ENCODE results near the gene HAPLN2.

DNA sequence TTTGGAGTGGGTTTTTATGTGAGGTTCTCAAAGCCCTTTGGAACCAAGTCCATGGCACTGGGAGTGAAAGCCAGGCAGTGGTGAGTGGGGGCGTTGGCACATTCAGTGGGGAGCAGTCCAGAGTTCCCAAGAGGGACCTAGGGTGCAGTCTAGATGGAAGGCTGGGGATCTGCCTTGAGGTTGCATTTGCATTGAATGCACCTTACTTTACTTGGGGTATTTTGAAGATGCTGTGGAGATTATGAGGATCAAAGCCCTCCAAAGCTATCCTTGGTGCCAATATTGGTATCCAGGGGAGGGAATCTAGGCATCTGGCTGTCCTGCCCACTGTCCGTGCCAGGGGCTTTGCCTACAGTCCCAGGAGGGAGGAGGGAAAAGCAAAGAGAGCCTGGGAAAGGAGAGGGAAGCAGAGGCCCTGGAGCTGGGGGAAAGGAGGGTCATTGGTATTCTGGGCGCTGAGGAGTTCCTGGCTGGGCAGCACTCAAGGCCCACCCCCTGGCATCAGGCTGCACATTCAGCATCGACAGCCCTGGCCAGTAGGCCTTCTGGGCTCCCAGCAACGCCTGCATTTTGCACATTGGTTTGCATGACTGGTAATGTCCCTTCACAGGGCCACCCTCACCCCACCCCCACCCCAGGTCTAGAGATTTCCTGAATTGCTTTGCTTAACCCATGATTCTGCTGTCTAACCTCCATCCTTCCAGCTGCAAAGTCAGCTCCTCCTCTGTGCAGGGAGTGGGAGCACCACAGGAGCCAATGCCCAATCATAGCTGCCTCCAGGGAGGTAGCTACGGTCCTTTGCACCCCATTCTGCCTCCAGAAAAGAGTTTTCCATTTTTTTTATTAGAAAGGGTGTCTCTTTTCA is 21.9 kb downstream of the HAPLN2 start:
- TF ChIP-seq, protein P1, sequence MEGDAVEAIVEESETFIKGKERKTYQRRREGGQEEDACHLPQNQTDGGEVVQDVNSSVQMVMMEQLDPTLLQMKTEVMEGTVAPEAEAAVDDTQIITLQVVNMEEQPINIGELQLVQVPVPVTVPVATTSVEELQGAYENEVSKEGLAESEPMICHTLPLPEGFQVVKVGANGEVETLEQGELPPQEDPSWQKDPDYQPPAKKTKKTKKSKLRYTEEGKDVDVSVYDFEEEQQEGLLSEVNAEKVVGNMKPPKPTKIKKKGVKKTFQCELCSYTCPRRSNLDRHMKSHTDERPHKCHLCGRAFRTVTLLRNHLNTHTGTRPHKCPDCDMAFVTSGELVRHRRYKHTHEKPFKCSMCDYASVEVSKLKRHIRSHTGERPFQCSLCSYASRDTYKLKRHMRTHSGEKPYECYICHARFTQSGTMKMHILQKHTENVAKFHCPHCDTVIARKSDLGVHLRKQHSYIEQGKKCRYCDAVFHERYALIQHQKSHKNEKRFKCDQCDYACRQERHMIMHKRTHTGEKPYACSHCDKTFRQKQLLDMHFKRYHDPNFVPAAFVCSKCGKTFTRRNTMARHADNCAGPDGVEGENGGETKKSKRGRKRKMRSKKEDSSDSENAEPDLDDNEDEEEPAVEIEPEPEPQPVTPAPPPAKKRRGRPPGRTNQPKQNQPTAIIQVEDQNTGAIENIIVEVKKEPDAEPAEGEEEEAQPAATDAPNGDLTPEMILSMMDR (IDR thresholded peaks at IDR 0.05): no peak
- TF ChIP-seq POLR2AphosphoS5 (IDR thresholded peaks at IDR 0.05) (no peak), POLR2A (IDR thresholded peaks at IDR 0.05) (no peak)

All from sigmoid colon (tissue), 4 donors.